ENCODE measurements around the gene COL1A1.

- TF ChIP-seq RNF2 (conservative IDR thresholded peaks at IDR 0.05; ENCODE audit: low read depth) (no peak), EZH2 (conservative IDR thresholded peaks at IDR 0.05; ENCODE audit: low read depth, low read length) (no peak), PREB (CRISPR knock-in tag; IDR thresholded peaks at IDR 0.05) (no peak), CTCF (CRISPR knock-in tag; IDR thresholded peaks at IDR 0.05) (no peak), MAX (IDR thresholded peaks at IDR 0.05) (no peak), ZFP36 (IDR thresholded peaks at IDR 0.05; ENCODE audit: borderline replicate concordance, low read depth, low read length, partially characterized antibody) (no peak), RBAK (CRISPR knock-in tag; IDR thresholded peaks at IDR 0.05) (no peak), ZNF138 (CRISPR knock-in tag; IDR thresholded peaks at IDR 0.05; ENCODE audit: low read depth) (no peak), SMAD1 (CRISPR knock-in tag; IDR thresholded peaks at IDR 0.05; ENCODE audit: borderline replicate concordance, low read depth) (no peak), FOXK2 (IDR thresholded peaks at IDR 0.05) (no peak), REST (IDR thresholded peaks at IDR 0.05; ENCODE audit: borderline replicate concordance in 1 of 2, low read depth in 1 of 2, low read length in 2 of 2) (no peak)
Observed at GRCh38 chr17:50217591-50217990, 16.2 kb upstream of the COL1A1 start.
